RWPE2 (cell line): ENCODE results near the gene BORCS5.

Experiments
- ATAC-seq: fragments of 200-7000 bp; cut with Tn5 transposase; 3 replicates; pipeline ENCODE4 v1.9.1; 2021; ENCODE audit warnings: low read depth
- DNase-seq: peaks from one replicate; pipeline ENCODE4 v3.0.0-alpha.2; 2020; ENCODE audit warnings: low spot score
- H3K27ac ChIP-seq: fragments of 450-650 bp; 2 replicates; pipeline ENCODE4 v1.5.1; 2017; ENCODE audit warnings: mild to moderate bottlenecking; ENCODE audit not compliant: poor library complexity, severe bottlenecking
- H3K27me3 ChIP-seq: fragments of 250-450 bp; sonication (Bioruptor Pico); 2 replicates; pipeline ENCODE4 v1.5.1; 2021; ENCODE audit warnings: mild to moderate bottlenecking, moderate library complexity; ENCODE audit not compliant: insufficient read depth, poor library complexity, severe bottlenecking
- H3K36me3 ChIP-seq: fragments of 250-450 bp; sonication (Bioruptor Pico); 2 replicates; pipeline ENCODE4 v1.5.1; 2020; ENCODE audit warnings: low read depth, mild to moderate bottlenecking, moderate library complexity
- H3K4me1 ChIP-seq: fragments of 250-450 bp; sonication (Bioruptor Pico); 2 replicates; pipeline ENCODE4 v1.5.1; 2021; ENCODE audit warnings: mild to moderate bottlenecking, moderate library complexity; ENCODE audit not compliant: insufficient read depth, poor library complexity, severe bottlenecking
- H3K4me3 ChIP-seq: fragments of 250-450 bp; sonication (Bioruptor Pico); 2 replicates; pipeline ENCODE4 v1.5.1; 2021; ENCODE audit warnings: mild to moderate bottlenecking, moderate library complexity; ENCODE audit not compliant: severe bottlenecking
- H3K9me3 ChIP-seq: fragments of 250-450 bp; sonication (Bioruptor Pico); 2 replicates; pipeline ENCODE4 v1.5.1; 2021; ENCODE audit warnings: mild to moderate bottlenecking, moderate library complexity; ENCODE audit not compliant: severe bottlenecking
- CTCF ChIP-seq: fragments of 450-650 bp; IDR thresholded peaks from one replicate; pipeline ENCODE4 v1.5.1; 2017; ENCODE audit warnings: mild to moderate bottlenecking, moderate library complexity; ENCODE audit not compliant: poor library complexity, severe bottlenecking

The BORCS5 gene

DNA sequence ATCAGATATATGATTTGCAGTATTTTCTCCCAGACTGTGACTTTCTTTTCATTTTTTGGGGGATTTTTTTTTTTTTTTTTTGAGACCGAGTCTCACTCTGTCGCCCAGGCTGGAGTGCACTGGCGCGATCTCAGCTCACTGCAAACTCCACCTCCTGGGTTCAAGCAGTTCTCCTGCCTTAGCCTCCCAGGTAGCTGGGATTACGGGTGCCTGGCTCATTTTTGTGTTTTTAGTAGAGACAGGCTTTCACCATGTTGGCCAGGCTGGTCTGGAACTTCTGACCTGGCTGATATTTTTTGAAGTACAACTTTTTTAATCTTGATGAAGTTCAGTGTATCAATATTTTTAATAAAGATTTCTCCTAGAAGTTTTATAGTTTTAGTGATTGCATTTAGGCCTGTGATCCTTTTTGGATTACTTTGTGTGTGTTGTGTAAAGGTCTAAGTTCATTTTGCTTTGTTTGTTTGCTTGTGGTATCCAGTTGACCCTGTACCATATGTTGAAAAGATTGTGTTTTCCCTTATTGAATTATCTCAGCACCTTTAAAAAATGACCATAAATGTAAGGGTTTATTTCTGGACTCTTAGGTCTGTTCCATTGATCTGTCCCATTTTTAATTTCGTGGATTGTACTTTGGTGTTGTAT lies 24.2 kb downstream of the BORCS5 start:
- no peak for ATAC-seq
- Histone ChIP-seq H3K27me3 (no peaks in the 10 kb centered on the region), H3K27ac (no peak overlapping the region), H3K36me3 (no peaks in the 10 kb centered on the region), H3K4me3 (no peak overlapping the region), H3K4me1 (no peaks in the 10 kb centered on the region), H3K9me3 (no peaks in the 10 kb centered on the region)
- no peak for DNase-seq
- TF ChIP-seq CTCF, result no peak

DNA sequence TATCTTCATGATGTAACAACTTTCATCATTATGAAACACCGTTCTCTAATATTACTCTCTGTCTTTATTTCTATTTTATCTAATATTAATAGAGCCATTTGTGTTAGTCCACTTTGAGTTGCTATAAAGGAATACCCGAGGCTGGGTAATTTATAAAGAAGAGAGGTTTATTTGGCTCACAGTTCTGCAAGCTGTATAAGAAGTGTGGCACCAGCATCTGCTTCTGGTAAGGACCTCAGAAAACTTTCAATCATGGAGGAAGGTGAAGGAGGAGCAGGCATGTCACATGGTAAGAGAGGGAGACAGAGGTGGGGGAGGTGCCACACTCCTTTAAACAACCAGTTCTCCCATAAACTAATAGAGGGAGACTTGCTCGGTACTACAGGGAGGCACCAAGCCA lies 25.1 kb downstream of the BORCS5 start:
- Histone ChIP-seq H3K4me1 (no peaks in the 10 kb centered on the region), H3K4me3 (no peak overlapping the region), H3K27me3 (no peaks in the 10 kb centered on the region), H3K9me3 (no peaks in the 10 kb centered on the region), H3K36me3 (no peaks in the 10 kb centered on the region), H3K27ac (no peak overlapping the region)
- no peak for TF ChIP-seq CTCF
- ATAC-seq (no peak), DNase-seq (no peak)

DNA sequence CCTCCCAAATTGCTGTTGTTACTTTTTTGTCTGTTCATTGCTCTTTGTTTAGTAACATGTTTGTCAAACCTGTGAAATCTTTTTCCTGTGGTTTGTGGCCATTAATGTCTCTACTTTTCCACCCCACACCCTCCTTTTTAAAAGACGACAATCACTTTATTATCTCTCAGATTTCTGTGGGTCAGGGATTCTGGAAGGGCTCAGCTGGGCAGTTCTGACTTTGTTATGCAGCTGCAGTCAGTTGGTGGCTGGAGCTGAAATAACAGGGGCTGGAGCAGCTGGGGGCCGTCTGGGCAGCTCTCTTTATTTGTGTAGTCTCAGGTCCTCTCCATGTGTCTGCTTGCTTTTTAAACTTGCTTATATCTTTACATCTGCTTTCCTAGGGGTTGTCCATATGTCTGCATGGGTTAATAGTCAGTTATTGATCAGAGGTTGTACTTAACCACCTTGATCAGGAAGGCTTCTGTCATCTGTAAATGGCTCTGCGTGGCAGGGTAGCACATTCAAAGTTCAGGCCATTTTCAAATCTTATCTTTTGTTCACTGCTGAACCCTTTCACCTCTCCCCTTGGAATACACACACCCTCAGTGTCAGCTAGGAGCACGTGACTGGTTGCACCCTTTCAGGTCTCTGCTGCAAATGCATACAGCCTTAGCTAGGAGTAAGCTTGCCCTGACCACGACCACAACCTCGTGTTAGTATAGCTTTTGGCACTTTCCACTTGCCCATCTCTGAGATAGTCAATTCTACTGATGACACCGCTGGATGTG lies 27.9 kb downstream of the BORCS5 start:
- no peak overlapping the region for H3K4me3 ChIP-seq
- ATAC-seq (no peak), DNase-seq (no peak)
- H3K36me3 ChIP-seq, result no peaks in the 10 kb centered on the region
- no peak for TF ChIP-seq CTCF
- peaks cover 7% of the 10 kb centered on the region for H3K4me1 ChIP-seq
- H3K27me3 ChIP-seq, result no peaks in the 10 kb centered on the region
- no peaks in the 10 kb centered on the region for H3K9me3 ChIP-seq
- no peak overlapping the region for H3K27ac ChIP-seq

DNA sequence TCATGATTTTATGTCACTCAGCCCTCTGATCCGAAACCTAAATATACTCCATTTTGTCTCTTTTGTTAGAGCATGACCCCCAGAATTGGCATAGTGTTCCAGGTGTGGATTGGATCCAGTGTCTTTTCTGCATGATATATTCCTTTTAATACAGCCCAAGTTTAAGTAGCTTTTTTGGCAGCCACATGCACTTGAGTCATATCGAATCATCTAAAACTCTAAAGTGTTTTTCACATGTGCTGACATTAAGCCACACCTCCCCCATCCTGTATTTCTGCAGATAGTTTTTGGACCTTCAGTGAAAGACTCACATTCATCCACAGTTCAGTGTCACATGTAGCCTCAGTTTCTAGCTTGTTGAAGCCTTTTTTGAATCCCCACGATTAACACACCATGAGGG lies 30.6 kb downstream of the BORCS5 start:
- no peak for TF ChIP-seq CTCF
- Histone ChIP-seq H3K4me1 (peaks cover 7% of the 10 kb centered on the region), H3K27ac (no peak overlapping the region), H3K27me3 (no peaks in the 10 kb centered on the region), H3K36me3 (no peaks in the 10 kb centered on the region), H3K9me3 (no peaks in the 10 kb centered on the region), H3K4me3 (no peak overlapping the region)
- ATAC-seq (peak; percentile 44; the same call in 1 of the 3 replicates), DNase-seq (no peak)

GRCh38 chr12:12392413-12392812 lies 35.5 kb downstream of the BORCS5 start:
- H3K36me3 ChIP-seq, result no peaks in the 10 kb centered on the region
- H3K4me1 ChIP-seq, result peaks cover 5% of the 10 kb centered on the region
- no peak for ATAC-seq
- H3K27ac ChIP-seq, result no peak overlapping the region
- no peaks in the 10 kb centered on the region for H3K27me3 ChIP-seq
- no peaks in the 10 kb centered on the region for H3K9me3 ChIP-seq
- no peak for DNase-seq
- H3K4me3 ChIP-seq, result no peak overlapping the region
- no peak for TF ChIP-seq CTCF
